GM08714 (cell line): ENCODE measurements around the gene TECR.

ENCODE experiments used
- H3K4me3 ChIP-seq: fragments of 200-500 bp; sonication (Bioruptor generic); 2 replicates; pipeline ENCODE4 v1.5.1; 2014; ENCODE audit warnings: mild to moderate bottlenecking, low read length, inconsistent platforms
- ZNF274 ChIP-seq: IDR thresholded peaks from 2 replicates; pipeline ENCODE4 v1.6.1; 2012; ENCODE audit warnings: mild to moderate bottlenecking, low read depth, low read length

Gene TECR

GRCh38 chr19:14529254-14530004, at the start of gene TECR:
Gene TECR, plus strand, starts transcription at chr19:14529594. Its CDS starts 103 bp downstream, at chr19:14529697.
- peak within 1 kb of the TSS; percentile 79 for H3K4me3 ChIP-seq
- no peak for TF ChIP-seq ZNF274

- H3K4me3 ChIP-seq: no peak overlapping the region
These were observed 49.3 kb upstream of the TECR start for GRCh38 chr19:14479975-14480699.

GRCh38 chr19:14480700-14481079, 48.7 kb upstream of the TECR start:
- TF ChIP-seq ZNF274: no peak
- H3K4me3 ChIP-seq: no peak overlapping the region

More at GRCh38 chr19:14479975-14480699, 49.3 kb upstream of the TECR start:
- no peak for TF ChIP-seq ZNF274

- no peak for TF ChIP-seq ZNF274
- H3K4me3 ChIP-seq: no peak overlapping the region
These were observed 47.0 kb upstream of the TECR start for GRCh38 chr19:14482172-14482941.

GRCh38 chr19:14487370-14488125, 41.8 kb upstream of the TECR start:
- no peak overlapping the region for H3K4me3 ChIP-seq
- no peak for TF ChIP-seq ZNF274

- H3K4me3 ChIP-seq: no peak overlapping the region
- TF ChIP-seq ZNF274: no peak
These were observed 36.5 kb upstream of the TECR start for GRCh38 chr19:14492756-14493337.

GRCh38 chr19:14494411-14494810, 35.0 kb upstream of the TECR start:
- H3K4me3 ChIP-seq: no peak overlapping the region
- TF ChIP-seq ZNF274: no peak

- no peak for TF ChIP-seq ZNF274
- peak overlapping the region; percentile 56 for H3K4me3 ChIP-seq
These were observed 34.3 kb upstream of the TECR start for GRCh38 chr19:14494910-14495671.

- TF ChIP-seq ZNF274: no peak
- peak overlapping the region; percentile 56 for H3K4me3 ChIP-seq
These were observed 33.7 kb upstream of the TECR start for GRCh38 chr19:14495672-14496028.

GRCh38 chr19:14496029-14496833, 33.2 kb upstream of the TECR start, which contains the start of gene GIPC1:
Gene GIPC1, minus strand, starts transcription at chr19:14496127. Its CDS starts 13,151 bp downstream, at chr19:14482976.
- no peak for TF ChIP-seq ZNF274
- H3K4me3 ChIP-seq: peak within 1 kb of the TSS; percentile 56

- no peak for TF ChIP-seq ZNF274
- H3K4me3 ChIP-seq: no peak overlapping the region
These were observed 32.6 kb upstream of the TECR start for GRCh38 chr19:14496834-14497227.
